ENCODE data around the gene SSBP3.

SSBP3 gene

GRCh38 chr1:54254055-54254454, 152.1 kb downstream of the SSBP3 start:
- H3K27ac ChIP-seq (ENCODE audit: low read depth, low read length) = peak overlapping the region; percentile 69
- H3K36me3 ChIP-seq (ENCODE audit: insufficient read depth, low read length) = no peaks in the 10 kb centered on the region

GRCh38 chr1:54253480-54253879, 152.7 kb downstream of the SSBP3 start:
- Histone ChIP-seq H3K27me3 (ENCODE audit: insufficient read depth, low read length) (no peaks in the 10 kb centered on the region), H3K4me1 (ENCODE audit: control insufficient read depth, insufficient read depth, low read length, unreplicated experiment) (peaks cover 52% of the 10 kb centered on the region), H3K4me3 (ENCODE audit: low read depth, low read length) (no peak overlapping the region), H3K36me3 (ENCODE audit: insufficient read depth, low read length) (no peaks in the 10 kb centered on the region), H3K79me2 (ENCODE audit: control insufficient read depth, insufficient read depth, low read length, unreplicated experiment) (no peaks in the 10 kb centered on the region), H3K27ac (ENCODE audit: low read depth, low read length) (peak overlapping the region; percentile 69), H2AFZ (ENCODE audit: low read length, unreplicated experiment) (no peak overlapping the region)

More at GRCh38 chr1:54254055-54254454, 152.1 kb downstream of the SSBP3 start:
- Histone ChIP-seq H3K4me3 (ENCODE audit: low read depth, low read length) (no peak overlapping the region), H3K79me2 (ENCODE audit: control insufficient read depth, insufficient read depth, low read length, unreplicated experiment) (no peaks in the 10 kb centered on the region), H3K4me1 (ENCODE audit: control insufficient read depth, insufficient read depth, low read length, unreplicated experiment) (peaks cover 46% of the 10 kb centered on the region), H2AFZ (ENCODE audit: low read length, unreplicated experiment) (no peak overlapping the region), H3K27me3 (ENCODE audit: insufficient read depth, low read length) (no peaks in the 10 kb centered on the region)

GRCh38 chr1:54252371-54252936, 153.7 kb downstream of the SSBP3 start:
- Histone ChIP-seq H3K4me1 (ENCODE audit: control insufficient read depth, insufficient read depth, low read length, unreplicated experiment) (peaks cover 52% of the 10 kb centered on the region), H3K36me3 (ENCODE audit: insufficient read depth, low read length) (no peaks in the 10 kb centered on the region), H3K79me2 (ENCODE audit: control insufficient read depth, insufficient read depth, low read length, unreplicated experiment) (no peaks in the 10 kb centered on the region), H3K27ac (ENCODE audit: low read depth, low read length) (no peak overlapping the region), H3K4me3 (ENCODE audit: low read depth, low read length) (no peak overlapping the region), H2AFZ (ENCODE audit: low read length, unreplicated experiment) (no peak overlapping the region), H3K27me3 (ENCODE audit: insufficient read depth, low read length) (no peaks in the 10 kb centered on the region)

GRCh38 chr1:54250670-54251069, 155.5 kb downstream of the SSBP3 start:
- H3K27me3 ChIP-seq (ENCODE audit: insufficient read depth, low read length) = no peaks in the 10 kb centered on the region
- peaks cover 52% of the 10 kb centered on the region for H3K4me1 ChIP-seq (ENCODE audit: control insufficient read depth, insufficient read depth, low read length, unreplicated experiment)
- no peaks in the 10 kb centered on the region for H3K79me2 ChIP-seq (ENCODE audit: control insufficient read depth, insufficient read depth, low read length, unreplicated experiment)
- no peaks in the 10 kb centered on the region for H3K36me3 ChIP-seq (ENCODE audit: insufficient read depth, low read length)
- no peak overlapping the region for H3K27ac ChIP-seq (ENCODE audit: low read depth, low read length)
- no peak overlapping the region for H2AFZ ChIP-seq (ENCODE audit: low read length, unreplicated experiment)
- H3K4me3 ChIP-seq (ENCODE audit: low read depth, low read length) = no peak overlapping the region

GRCh38 chr1:54249819-54250435, 156.3 kb downstream of the SSBP3 start:
- Histone ChIP-seq H3K79me2 (ENCODE audit: control insufficient read depth, insufficient read depth, low read length, unreplicated experiment) (no peaks in the 10 kb centered on the region), H2AFZ (ENCODE audit: low read length, unreplicated experiment) (no peak overlapping the region), H3K4me3 (ENCODE audit: low read depth, low read length) (no peak overlapping the region), H3K27me3 (ENCODE audit: insufficient read depth, low read length) (no peaks in the 10 kb centered on the region), H3K36me3 (ENCODE audit: insufficient read depth, low read length) (no peaks in the 10 kb centered on the region), H3K4me1 (ENCODE audit: control insufficient read depth, insufficient read depth, low read length, unreplicated experiment) (peaks cover 45% of the 10 kb centered on the region), H3K27ac (ENCODE audit: low read depth, low read length) (peak overlapping the region; percentile 47)

- no peaks in the 10 kb centered on the region for H3K79me2 ChIP-seq (ENCODE audit: control insufficient read depth, insufficient read depth, low read length, unreplicated experiment)
- H3K36me3 ChIP-seq (ENCODE audit: insufficient read depth, low read length) = no peaks in the 10 kb centered on the region
- H3K4me3 ChIP-seq (ENCODE audit: low read depth, low read length) = no peak overlapping the region
- H3K27ac ChIP-seq (ENCODE audit: low read depth, low read length) = peak overlapping the region; percentile 35; the same call in 1 of the 2 replicates
- no peak overlapping the region for H2AFZ ChIP-seq (ENCODE audit: low read length, unreplicated experiment)
- no peaks in the 10 kb centered on the region for H3K27me3 ChIP-seq (ENCODE audit: insufficient read depth, low read length)
- peaks cover 37% of the 10 kb centered on the region for H3K4me1 ChIP-seq (ENCODE audit: control insufficient read depth, insufficient read depth, low read length, unreplicated experiment)
Observed at GRCh38 chr1:54248966-54249365, 157.2 kb downstream of the SSBP3 start.

- Histone ChIP-seq H2AFZ (ENCODE audit: low read length, unreplicated experiment) (no peak overlapping the region), H3K36me3 (ENCODE audit: insufficient read depth, low read length) (no peaks in the 10 kb centered on the region), H3K27ac (ENCODE audit: low read depth, low read length) (no peak overlapping the region), H3K4me3 (ENCODE audit: low read depth, low read length) (no peak overlapping the region), H3K4me1 (ENCODE audit: control insufficient read depth, insufficient read depth, low read length, unreplicated experiment) (peaks cover 29% of the 10 kb centered on the region), H3K79me2 (ENCODE audit: control insufficient read depth, insufficient read depth, low read length, unreplicated experiment) (no peaks in the 10 kb centered on the region), H3K27me3 (ENCODE audit: insufficient read depth, low read length) (no peaks in the 10 kb centered on the region)
Observed at GRCh38 chr1:54247863-54248515, 158.2 kb downstream of the SSBP3 start.

GRCh38 chr1:54246116-54246721, 160.0 kb downstream of the SSBP3 start:
- Histone ChIP-seq H2AFZ (ENCODE audit: low read length, unreplicated experiment) (no peak overlapping the region), H3K4me1 (ENCODE audit: control insufficient read depth, insufficient read depth, low read length, unreplicated experiment) (peaks cover 27% of the 10 kb centered on the region), H3K79me2 (ENCODE audit: control insufficient read depth, insufficient read depth, low read length, unreplicated experiment) (no peaks in the 10 kb centered on the region), H3K27ac (ENCODE audit: low read depth, low read length) (no peak overlapping the region), H3K4me3 (ENCODE audit: low read depth, low read length) (no peak overlapping the region), H3K36me3 (ENCODE audit: insufficient read depth, low read length) (no peaks in the 10 kb centered on the region), H3K27me3 (ENCODE audit: insufficient read depth, low read length) (no peaks in the 10 kb centered on the region)

GRCh38 chr1:54245501-54245900, 160.7 kb downstream of the SSBP3 start:
- Histone ChIP-seq H3K79me2 (ENCODE audit: control insufficient read depth, insufficient read depth, low read length, unreplicated experiment) (no peaks in the 10 kb centered on the region), H3K36me3 (ENCODE audit: insufficient read depth, low read length) (no peaks in the 10 kb centered on the region), H3K4me3 (ENCODE audit: low read depth, low read length) (no peak overlapping the region), H3K27me3 (ENCODE audit: insufficient read depth, low read length) (no peaks in the 10 kb centered on the region), H2AFZ (ENCODE audit: low read length, unreplicated experiment) (no peak overlapping the region), H3K27ac (ENCODE audit: low read depth, low read length) (no peak overlapping the region), H3K4me1 (ENCODE audit: control insufficient read depth, insufficient read depth, low read length, unreplicated experiment) (peaks cover 23% of the 10 kb centered on the region)

GRCh38 chr1:54244655-54245054, 161.5 kb downstream of the SSBP3 start:
- Histone ChIP-seq H3K36me3 (ENCODE audit: insufficient read depth, low read length) (no peaks in the 10 kb centered on the region), H3K4me1 (ENCODE audit: control insufficient read depth, insufficient read depth, low read length, unreplicated experiment) (peaks cover 16% of the 10 kb centered on the region), H3K79me2 (ENCODE audit: control insufficient read depth, insufficient read depth, low read length, unreplicated experiment) (no peaks in the 10 kb centered on the region), H3K27ac (ENCODE audit: low read depth, low read length) (no peak overlapping the region), H2AFZ (ENCODE audit: low read length, unreplicated experiment) (no peak overlapping the region), H3K4me3 (ENCODE audit: low read depth, low read length) (no peak overlapping the region), H3K27me3 (ENCODE audit: insufficient read depth, low read length) (no peaks in the 10 kb centered on the region)
